CD4-positive, alpha-beta T cell (primary cell): ENCODE results near the gene ERC2. TPM values are rescaled to one million over a fixed set of nuclear protein-coding genes. Genes with fewer than 3 reads are reported as not detected.

ENCODE experiments used
- ATAC-seq: fragments of 200-7000 bp; cut with Tn5 transposase; one replicate; pipeline ENCODE4 v1.10.0; 2022; ENCODE audit warnings: mild to moderate bottlenecking; ENCODE audit not compliant: poor library complexity
- CTCF ChIA-PET: fragments of 350-600 bp; sonication (Branson Sonifier 250); formaldehyde crosslinking; loops from one replicate; lab custom pipeline; 2021; ENCODE audit warnings: antibody characterized with exemption, inconsistent platforms; lab: Charles Lee
- POLR2A ChIA-PET: fragments of 350-600 bp; sonication (Branson Sonifier 250); formaldehyde crosslinking; loops from one replicate; lab custom pipeline; 2021; ENCODE audit warnings: antibody characterized with exemption, inconsistent platforms; lab: Charles Lee
- DNase-seq, 14 experiments: peaks; one replicate each; pipeline ENCODE4 v3.0.0-alpha.2; 2013 to 2020; ENCODE audit warnings: mixed read lengths in 2 of 14
- H3K27ac ChIP-seq, 2 donors: one replicate each; pipeline versions ENCODE4 v1.5.1 to v1.7.0; 2013; ENCODE audit warnings: low read length in 2 of 2, low read depth in 1 of 2, mild to moderate bottlenecking in 1 of 2
- H3K27me3 ChIP-seq, 2 experiments: 1 replicate in 1 of 2; 2 replicates in 1 of 2; pipeline versions ENCODE4 v1.6.1 to v1.7.0; 2013; ENCODE audit warnings: low read length in 2 of 2, control low read depth in 1 of 2, mild to moderate bottlenecking in 1 of 2, moderate library complexity in 1 of 2; ENCODE audit not compliant: insufficient read depth in 2 of 2, control insufficient read depth in 1 of 2
- H3K36me3 ChIP-seq: one replicate; pipeline ENCODE4 v1.6.1; 2013; ENCODE audit warnings: low read length, control low read depth; ENCODE audit not compliant: insufficient read depth
- H3K4me1 ChIP-seq: one replicate; pipeline ENCODE4 v1.6.1; 2013; ENCODE audit warnings: low read length, control low read depth; ENCODE audit not compliant: insufficient read depth
- H3K4me3 ChIP-seq: one replicate; pipeline ENCODE4 v1.5.1; 2013; ENCODE audit warnings: mild to moderate bottlenecking, low read length, moderate library complexity
- H3K9me3 ChIP-seq, 2 experiments: 1 replicate in 1 of 2; 2 replicates in 1 of 2; pipeline versions ENCODE4 v1.6.1 to v1.7.0; 2013; ENCODE audit warnings: low read length in 2 of 2, mild to moderate bottlenecking in 2 of 2, control low read depth in 1 of 2, moderate library complexity in 1 of 2; ENCODE audit not compliant: control insufficient read depth in 1 of 2, insufficient read depth in 1 of 2
- H3K27ac Mint-ChIP-seq: one replicate; pipeline ENCODE4 v1.8.0; 2020; ENCODE audit warnings: mixed read lengths
- H3K27me3 Mint-ChIP-seq: one replicate; pipeline ENCODE4 v1.8.0; 2021; ENCODE audit warnings: mixed read lengths
- H3K36me3 Mint-ChIP-seq: one replicate; pipeline ENCODE4 v1.8.0; 2021; ENCODE audit warnings: low read depth, mixed read lengths
- H3K4me1 Mint-ChIP-seq: one replicate; pipeline ENCODE4 v1.8.0; 2021; ENCODE audit warnings: low read depth, mixed read lengths
- H3K4me3 Mint-ChIP-seq: one replicate; pipeline ENCODE4 v1.8.0; 2020; ENCODE audit warnings: mild to moderate bottlenecking, mixed read lengths
- H3K9me3 Mint-ChIP-seq: one replicate; pipeline ENCODE4 v1.8.0; 2020; ENCODE audit warnings: mixed read lengths
- CTCF ChIP-seq: fragments of 200-600 bp; IDR thresholded peaks from one replicate; pipeline ENCODE4 v1.8.0; 2022; ENCODE audit warnings: antibody characterized with exemption, mild to moderate bottlenecking
- intact Hi-C, 2 experiments: fragments of 100-400 bp; cut with DNase I in 1 of 2; cut with micrococcal nuclease in 1 of 2; formaldehyde crosslinking; loops; one replicate each; pipeline versions ENCODE4 v1.15.1 to v1.9.0; 2023 to 2025; cut with DNase I, micrococcal nuclease
- total RNA-seq, 174 experiments: library from RNA in 2 of 174; stranded (reverse) in 2 of 174; gene quantifications; one replicate each; pipeline ENCODE4 v1.2.3 and lab custom pipeline; 2021 to 2026

ERC2 gene
- total RNA-seq, 2 experiments from 2014 or later: not detected

- no peak overlapping the region for H3K4me3 Mint-ChIP-seq
- no peaks in the 10 kb centered on the region for H3K36me3 Mint-ChIP-seq
- peaks cover 6% of the 10 kb centered on the region for H3K27me3 Mint-ChIP-seq
- H3K9me3 ChIP-seq: peaks cover 0 to 5% of the 10 kb centered on the region in 2 experiments
- no peaks in the 10 kb centered on the region for H3K4me1 Mint-ChIP-seq
- no peak overlapping the region for H3K27ac ChIP-seq
- intact Hi-C loops: no loop called here
- no peak for DNase-seq
- TF ChIP-seq CTCF: no peak
- H3K27ac Mint-ChIP-seq: no peak overlapping the region
- POLR2A ChIA-PET: no interaction called here
- no peaks in the 10 kb centered on the region for H3K27me3 ChIP-seq
- no peaks in the 10 kb centered on the region for H3K36me3 ChIP-seq
- H3K9me3 Mint-ChIP-seq: peaks cover 4% of the 10 kb centered on the region
- CTCF ChIA-PET: no interaction called here
- H3K4me1 ChIP-seq: no peaks in the 10 kb centered on the region
- no peak overlapping the region for H3K4me3 ChIP-seq
- no peak for ATAC-seq
Observed at GRCh38 chr3:55596212-55596611, 872.1 kb downstream of the ERC2 start.

GRCh38 chr3:55595420-55595819 is 872.8 kb downstream of the ERC2 start:
- no peaks in the 10 kb centered on the region for H3K36me3 Mint-ChIP-seq
- POLR2A ChIA-PET: no interaction called here
- no peaks in the 10 kb centered on the region for H3K36me3 ChIP-seq
- TF ChIP-seq CTCF: no peak
- intact Hi-C loops: no loop called here
- H3K27ac ChIP-seq: no peak overlapping the region
- ATAC-seq: no peak
- no peak overlapping the region for H3K27ac Mint-ChIP-seq
- CTCF ChIA-PET: no interaction called here
- DNase-seq: no peak
- peaks cover 6% of the 10 kb centered on the region for H3K27me3 Mint-ChIP-seq
- no peaks in the 10 kb centered on the region for H3K4me1 Mint-ChIP-seq
- peaks cover 4% of the 10 kb centered on the region for H3K9me3 Mint-ChIP-seq
- H3K4me1 ChIP-seq: no peaks in the 10 kb centered on the region
- no peak overlapping the region for H3K4me3 Mint-ChIP-seq
- no peak overlapping the region for H3K4me3 ChIP-seq
- H3K27me3 ChIP-seq: no peaks in the 10 kb centered on the region
- H3K9me3 ChIP-seq: no peaks in the 10 kb centered on the region

- Mint-ChIP-seq H3K36me3 (no peaks in the 10 kb centered on the region), H3K4me1 (no peaks in the 10 kb centered on the region)
- no peaks in the 10 kb centered on the region for H3K36me3 ChIP-seq
Observed at GRCh38 chr3:55592572-55592971, 875.7 kb downstream of the ERC2 start.

More at GRCh38 chr3:55592572-55592971, 875.7 kb downstream of the ERC2 start:
- H3K4me1 ChIP-seq: no peaks in the 10 kb centered on the region
- no peak for ATAC-seq
- peaks cover 4% of the 10 kb centered on the region for H3K9me3 Mint-ChIP-seq
- no peak overlapping the region for H3K4me3 ChIP-seq
- CTCF ChIA-PET: no interaction called here
- no peak overlapping the region for H3K27ac Mint-ChIP-seq
- peaks cover 2% of the 10 kb centered on the region for H3K27me3 Mint-ChIP-seq
- DNase-seq: no peak
- no peaks in the 10 kb centered on the region for H3K9me3 ChIP-seq
- intact Hi-C loops: no loop called here
- no peaks in the 10 kb centered on the region for H3K27me3 ChIP-seq
- H3K4me3 Mint-ChIP-seq: no peak overlapping the region
- POLR2A ChIA-PET: no interaction called here
- no peak overlapping the region for H3K27ac ChIP-seq
- no peak for TF ChIP-seq CTCF
